Ishikawa (cell line): ENCODE results near the gene ZKSCAN3.

Experiments
- CEBPB ChIP-seq: IDR thresholded peaks from 2 replicates; pipeline ENCODE4 v1.6.1; 2012
- CREB1 ChIP-seq: IDR thresholded peaks from 2 replicates; pipeline ENCODE4 v1.6.1; 2012; ENCODE audit warnings: low read depth
- EGR1 ChIP-seq: IDR thresholded peaks from 2 replicates; pipeline ENCODE4 v1.6.1; 2012
- EP300 ChIP-seq: IDR thresholded peaks from 2 replicates; pipeline ENCODE4 v1.6.1; 2012; ENCODE audit warnings: borderline replicate concordance
- FOXM1 ChIP-seq: IDR thresholded peaks from 2 replicates; pipeline ENCODE4 v1.6.1; 2012; ENCODE audit warnings: low read depth, borderline replicate concordance
- NFIC ChIP-seq: IDR thresholded peaks from 2 replicates; pipeline ENCODE4 v1.6.1; 2012
- RAD21 ChIP-seq: IDR thresholded peaks from 2 replicates; pipeline ENCODE4 v1.6.1; 2012; ENCODE audit warnings: low read depth
- TAF1 ChIP-seq: IDR thresholded peaks from 2 replicates; pipeline ENCODE4 v1.6.1; 2012; ENCODE audit warnings: low read depth, mild to moderate bottlenecking
- TCF12 ChIP-seq: IDR thresholded peaks from 2 replicates; pipeline ENCODE4 v1.6.1; 2012; ENCODE audit warnings: low read depth
- TEAD4 ChIP-seq: IDR thresholded peaks from 2 replicates; pipeline ENCODE4 v1.6.1; 2012
- YY1 ChIP-seq: IDR thresholded peaks from 2 replicates; pipeline ENCODE4 v1.6.1; 2012; ENCODE audit warnings: low read depth
- ZBTB7A ChIP-seq: IDR thresholded peaks from 2 replicates; pipeline ENCODE4 v1.6.1; 2012; ENCODE audit warnings: low read depth
- TF ChIP-seq, protein P1 (sequence below): IDR thresholded peaks from 2 replicates; pipeline ENCODE4 v1.6.1; 2012
- TF ChIP-seq, protein P2 (sequence below): IDR thresholded peaks from 2 replicates; pipeline ENCODE4 v1.6.1; 2012
- TF ChIP-seq, protein P3 (sequence below): IDR thresholded peaks from 2 replicates; pipeline ENCODE4 v1.6.1; 2012; ENCODE audit warnings: low read depth, mild to moderate bottlenecking

ZKSCAN3 gene

DNA sequence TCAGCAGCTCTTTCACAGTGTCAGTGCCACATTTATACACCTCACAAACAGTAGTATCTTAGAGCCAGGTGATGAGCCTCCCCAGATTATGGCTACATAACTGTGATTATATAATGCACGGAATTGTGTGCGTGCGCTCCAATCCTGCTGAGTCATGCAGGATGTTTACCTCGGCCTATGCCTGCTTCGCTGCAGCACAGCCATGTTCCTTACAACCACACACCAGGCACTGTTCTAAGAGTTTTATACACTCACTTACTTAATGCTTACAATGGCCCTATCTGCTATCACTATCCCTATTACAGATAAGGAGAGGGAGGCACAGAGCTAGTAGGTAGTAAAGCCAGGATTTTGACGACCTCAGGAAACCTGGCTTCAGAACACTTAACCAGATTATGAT is 7.3 kb downstream of the ZKSCAN3 start:
- TF ChIP-seq CEBPB (no peak), FOXM1 (no peak), TEAD4 (no peak), NFIC (no peak)
- TF ChIP-seq, protein P1, sequence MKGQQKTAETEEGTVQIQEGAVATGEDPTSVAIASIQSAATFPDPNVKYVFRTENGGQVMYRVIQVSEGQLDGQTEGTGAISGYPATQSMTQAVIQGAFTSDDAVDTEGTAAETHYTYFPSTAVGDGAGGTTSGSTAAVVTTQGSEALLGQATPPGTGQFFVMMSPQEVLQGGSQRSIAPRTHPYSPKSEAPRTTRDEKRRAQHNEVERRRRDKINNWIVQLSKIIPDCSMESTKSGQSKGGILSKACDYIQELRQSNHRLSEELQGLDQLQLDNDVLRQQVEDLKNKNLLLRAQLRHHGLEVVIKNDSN, result no peak

DNA sequence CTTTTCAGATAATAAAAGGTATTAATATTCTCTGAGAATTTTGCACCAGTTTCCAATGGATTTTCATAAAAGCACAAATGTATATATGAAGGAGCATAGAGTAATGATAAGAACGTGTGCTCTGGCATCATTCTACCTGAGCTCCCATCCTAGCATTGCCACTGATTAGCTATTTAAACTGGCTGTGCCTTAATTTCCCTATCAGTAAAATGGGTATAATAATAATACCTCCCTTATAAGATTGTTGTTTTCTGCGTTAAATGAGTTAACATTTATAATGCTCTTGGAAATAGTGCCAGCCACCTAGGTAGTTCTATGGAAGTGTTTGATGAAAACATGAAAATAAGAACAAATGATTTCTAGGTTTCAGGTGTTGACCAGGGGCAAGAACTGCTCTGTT is 11.2 kb downstream of the ZKSCAN3 start:
- TF ChIP-seq CREB1, result no peak
- no peak for TF ChIP-seq YY1
- TF ChIP-seq TCF12, result no peak
- TF ChIP-seq, protein P2, sequence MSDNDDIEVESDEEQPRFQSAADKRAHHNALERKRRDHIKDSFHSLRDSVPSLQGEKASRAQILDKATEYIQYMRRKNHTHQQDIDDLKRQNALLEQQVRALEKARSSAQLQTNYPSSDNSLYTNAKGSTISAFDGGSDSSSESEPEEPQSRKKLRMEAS, result no peak
- TF ChIP-seq, protein P1, result no peak
- no peak for TF ChIP-seq TAF1
- TF ChIP-seq FOXM1, result no peak
- no peak for TF ChIP-seq RAD21
- no peak for TF ChIP-seq NFIC
- TF ChIP-seq ZBTB7A, result no peak
- TF ChIP-seq CEBPB, result no peak
- no peak for TF ChIP-seq EGR1
- TF ChIP-seq TEAD4, result no peak
- TF ChIP-seq EP300, result no peak

DNA sequence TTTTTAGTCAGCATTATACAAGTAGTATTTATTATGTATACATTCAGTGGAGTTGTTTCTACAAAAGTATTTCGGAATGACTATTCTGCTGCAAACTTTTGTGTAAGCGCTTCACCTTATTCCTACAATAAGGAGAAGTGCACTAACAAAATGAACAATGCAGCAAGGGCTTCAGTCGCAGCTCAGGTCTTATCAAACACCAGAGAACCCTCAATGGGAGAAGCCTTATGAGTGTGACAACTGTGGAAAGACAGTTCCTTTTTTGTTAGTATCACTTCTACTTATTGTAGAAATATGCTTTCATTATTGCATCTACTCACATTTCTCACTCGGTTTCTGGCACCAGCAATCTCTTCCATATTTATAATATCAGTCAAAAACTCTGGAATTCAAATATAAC is 18.8 kb downstream of the ZKSCAN3 start:
- TF ChIP-seq TCF12, result no peak
- TF ChIP-seq YY1, result no peak
- no peak for TF ChIP-seq FOXM1
- TF ChIP-seq, protein P2, result no peak
- TF ChIP-seq CEBPB, result no peak
- no peak for TF ChIP-seq EGR1
- no peak for TF ChIP-seq RAD21
- TF ChIP-seq TAF1, result no peak
- no peak for TF ChIP-seq CREB1
- TF ChIP-seq, protein P3, sequence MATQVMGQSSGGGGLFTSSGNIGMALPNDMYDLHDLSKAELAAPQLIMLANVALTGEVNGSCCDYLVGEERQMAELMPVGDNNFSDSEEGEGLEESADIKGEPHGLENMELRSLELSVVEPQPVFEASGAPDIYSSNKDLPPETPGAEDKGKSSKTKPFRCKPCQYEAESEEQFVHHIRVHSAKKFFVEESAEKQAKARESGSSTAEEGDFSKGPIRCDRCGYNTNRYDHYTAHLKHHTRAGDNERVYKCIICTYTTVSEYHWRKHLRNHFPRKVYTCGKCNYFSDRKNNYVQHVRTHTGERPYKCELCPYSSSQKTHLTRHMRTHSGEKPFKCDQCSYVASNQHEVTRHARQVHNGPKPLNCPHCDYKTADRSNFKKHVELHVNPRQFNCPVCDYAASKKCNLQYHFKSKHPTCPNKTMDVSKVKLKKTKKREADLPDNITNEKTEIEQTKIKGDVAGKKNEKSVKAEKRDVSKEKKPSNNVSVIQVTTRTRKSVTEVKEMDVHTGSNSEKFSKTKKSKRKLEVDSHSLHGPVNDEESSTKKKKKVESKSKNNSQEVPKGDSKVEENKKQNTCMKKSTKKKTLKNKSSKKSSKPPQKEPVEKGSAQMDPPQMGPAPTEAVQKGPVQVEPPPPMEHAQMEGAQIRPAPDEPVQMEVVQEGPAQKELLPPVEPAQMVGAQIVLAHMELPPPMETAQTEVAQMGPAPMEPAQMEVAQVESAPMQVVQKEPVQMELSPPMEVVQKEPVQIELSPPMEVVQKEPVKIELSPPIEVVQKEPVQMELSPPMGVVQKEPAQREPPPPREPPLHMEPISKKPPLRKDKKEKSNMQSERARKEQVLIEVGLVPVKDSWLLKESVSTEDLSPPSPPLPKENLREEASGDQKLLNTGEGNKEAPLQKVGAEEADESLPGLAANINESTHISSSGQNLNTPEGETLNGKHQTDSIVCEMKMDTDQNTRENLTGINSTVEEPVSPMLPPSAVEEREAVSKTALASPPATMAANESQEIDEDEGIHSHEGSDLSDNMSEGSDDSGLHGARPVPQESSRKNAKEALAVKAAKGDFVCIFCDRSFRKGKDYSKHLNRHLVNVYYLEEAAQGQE, result no peak
- no peak for TF ChIP-seq EP300
- TF ChIP-seq, protein P1, result no peak
- TF ChIP-seq NFIC, result no peak
- no peak for TF ChIP-seq TEAD4
- TF ChIP-seq ZBTB7A, result no peak

DNA sequence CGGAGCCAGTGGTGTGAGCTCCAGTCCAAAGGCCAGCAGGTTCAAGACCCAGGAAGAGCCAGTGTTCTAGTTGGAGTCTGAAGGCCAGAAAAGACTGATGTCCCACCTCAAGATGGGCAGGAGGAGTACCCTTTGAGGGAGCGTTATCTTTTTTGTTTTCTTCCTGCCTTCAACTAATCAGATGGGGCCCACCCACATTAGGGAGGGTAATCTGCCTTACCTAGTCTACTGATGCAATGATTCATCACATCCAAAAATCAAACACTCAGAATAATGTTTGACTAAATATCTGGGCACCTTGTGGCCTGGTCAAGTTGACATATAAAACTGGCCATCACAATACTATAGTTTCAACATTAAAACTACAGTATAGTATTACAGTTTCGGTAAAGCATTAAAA is 19.7 kb downstream of the ZKSCAN3 start:
- TF ChIP-seq TAF1 (no peak), FOXM1 (no peak), TEAD4 (no peak), EGR1 (no peak), ZBTB7A (no peak), TCF12 (no peak), YY1 (no peak), RAD21 (no peak), NFIC (no peak), CREB1 (no peak)
- TF ChIP-seq, protein P1, result no peak
- TF ChIP-seq, protein P2, result no peak
- TF ChIP-seq, protein P3, result no peak

DNA sequence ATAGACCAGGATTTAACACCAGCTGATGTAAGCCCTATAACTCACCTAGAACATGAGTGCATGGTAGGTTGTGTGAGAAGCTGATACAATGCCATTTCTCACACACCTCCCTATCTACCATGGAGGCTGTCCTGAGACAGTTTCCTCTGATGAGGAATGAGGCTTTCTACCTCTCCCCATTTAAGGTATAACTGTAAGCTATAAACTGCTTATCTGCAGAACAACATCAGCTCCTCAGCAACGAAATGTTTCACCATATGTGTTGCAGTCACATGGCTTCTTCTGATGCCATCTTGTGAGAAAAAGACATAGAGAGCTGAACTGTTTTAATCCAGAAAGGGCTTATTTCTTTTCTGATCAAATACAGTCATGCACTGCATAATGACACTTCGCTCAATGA is 20.7 kb downstream of the ZKSCAN3 start:
- TF ChIP-seq, protein P1, result no peak
- TF ChIP-seq TEAD4 (no peak), NFIC (no peak), EP300 (no peak), EGR1 (no peak), YY1 (no peak), CEBPB (no peak), CREB1 (no peak), TAF1 (no peak), ZBTB7A (no peak), RAD21 (no peak), TCF12 (no peak), FOXM1 (no peak)
- TF ChIP-seq, protein P2, result no peak
- TF ChIP-seq, protein P3, result no peak
